Measurements from ENCODE around the gene RSF1. TPM values are rescaled to one million over a fixed set of nuclear protein-coding genes. Genes with fewer than 3 reads are reported as not detected.

The RSF1 gene
- total RNA-seq, 1 experiment from 2014 or later: 12.3 TPM

Small RNAs within 50 kb of the gene (small RNA-seq; reads per million reads assigned to genes)
- 0 reads per million in 2 experiments for gene RF00019

Other genes starting within 250 kb of the RSF1 start
- gene AQP11, start 230.8 kb downstream of the RSF1 start, total RNA-seq (2014; rRNA removed; shearing (Covaris generic)): 0.67 and 1.4 TPM in 2 replicates
- 219 and 224 TPM in 2 replicates for gene CLNS1A, start 182.9 kb downstream of the RSF1 start, total RNA-seq (2014; rRNA removed; shearing (Covaris generic))
- 6.5 and 7.3 TPM in 2 replicates for gene AAMDC, start 422 bp upstream of the RSF1 start, total RNA-seq (2014; rRNA removed; shearing (Covaris generic))
- gene INTS4, start 173.9 kb upstream of the RSF1 start, total RNA-seq (2014; rRNA removed; shearing (Covaris generic)): 28.7 and 30.3 TPM in 2 replicates
- gene KCTD14, start 202.6 kb upstream of the RSF1 start, total RNA-seq (2014; rRNA removed; shearing (Covaris generic)): 0.80 TPM in 1 of 2 replicates, not detected in the other
- not detected in 2 replicates for gene THRSP, start 243.1 kb upstream of the RSF1 start, total RNA-seq (2014; rRNA removed; shearing (Covaris generic))

All from SK-MEL-5 (cell line).